Measurements from ENCODE around the gene ATP6V0A1.

- TF ChIP-seq CTCF (conservative IDR thresholded peaks at IDR 0.05) (no peak), EZH2 (IDR thresholded peaks at IDR 0.05; ENCODE audit: low read depth) (no peak)
Measured at GRCh38 chr17:42566883-42567573, 108.3 kb downstream of the ATP6V0A1 start, which contains the start of gene MLX.
